Activated T-cell treated with anti-CD3 and anti-CD28 coated beads, Interleukin-2, amount 50 U/mL, for 24 hours (primary cell): ENCODE measurements around the gene OR51V1.
"Not testable (repeated sequence)": the region's sequence is repeated elsewhere in the genome, so short reads cannot be mapped to it uniquely, and the experiment has no call there.

Source experiments
- DNase-seq: peaks from one replicate; pipeline ENCODE4 v3.0.0-alpha.2; 2020
- H3K27ac Mint-ChIP-seq: 2 replicates; pipeline ENCODE4 v1.8.0; 2020; ENCODE audit warnings: mild to moderate bottlenecking, mixed read lengths
- H3K27me3 Mint-ChIP-seq: 2 replicates; pipeline ENCODE4 v1.8.0; 2020; ENCODE audit warnings: mixed read lengths
- H3K36me3 Mint-ChIP-seq: 2 replicates; pipeline ENCODE4 v1.8.0; 2020; ENCODE audit warnings: low read depth, mixed read lengths
- H3K4me1 Mint-ChIP-seq: 2 replicates; pipeline ENCODE4 v1.8.0; 2020; ENCODE audit warnings: low read depth, mixed read lengths
- H3K4me3 Mint-ChIP-seq: 2 replicates; pipeline ENCODE4 v1.8.0; 2020; ENCODE audit warnings: mild to moderate bottlenecking, moderate library complexity, mixed read lengths
- H3K9me3 Mint-ChIP-seq: 2 replicates; pipeline ENCODE4 v1.8.0; 2020; ENCODE audit warnings: mixed read lengths

OR51V1 gene

DNA sequence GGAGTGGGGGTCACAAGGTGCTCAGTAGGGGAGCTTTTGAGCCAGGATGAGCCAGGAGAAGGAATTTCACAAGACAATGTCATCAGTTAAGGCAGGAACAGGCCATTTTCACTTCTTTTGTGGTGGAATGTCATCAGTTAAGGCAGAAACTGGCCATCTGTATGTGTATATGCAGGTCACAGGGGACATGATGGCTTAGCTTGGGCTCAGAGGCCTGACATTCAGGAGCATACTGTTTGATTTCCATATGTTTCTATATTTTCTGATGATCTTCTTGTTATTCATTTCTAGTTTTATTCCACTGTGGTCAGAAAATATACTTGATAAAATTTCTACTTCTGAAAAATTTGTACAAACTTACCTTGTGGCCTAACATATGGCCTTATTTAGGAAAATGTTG is 34.6 kb downstream of the OR51V1 start:
- not testable (repeated sequence) for H3K4me1 Mint-ChIP-seq, H3K9me3 Mint-ChIP-seq, H3K27ac Mint-ChIP-seq, H3K27me3 Mint-ChIP-seq, DNase-seq, H3K36me3 Mint-ChIP-seq, H3K4me3 Mint-ChIP-seq

DNA sequence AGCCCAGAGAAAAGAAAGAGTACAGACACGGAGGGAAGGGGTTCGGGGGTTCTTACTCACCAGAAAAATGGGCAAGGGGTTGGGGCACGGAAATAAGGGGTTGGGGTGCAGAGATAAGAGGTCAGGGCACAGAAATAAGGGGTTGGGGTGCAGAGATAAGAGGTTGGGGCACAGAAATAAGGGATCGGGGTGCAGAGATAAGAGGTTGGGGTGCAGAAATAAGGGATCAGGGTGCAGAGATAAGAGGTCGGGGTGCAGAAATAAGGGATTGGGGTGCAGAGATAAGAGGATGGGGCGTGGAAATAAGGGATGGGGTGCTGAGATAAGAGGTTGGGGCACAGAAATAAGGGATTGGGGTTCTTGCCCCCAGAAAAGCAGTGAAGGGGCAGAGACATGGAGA is 35.7 kb downstream of the OR51V1 start:
- not testable (repeated sequence) for H3K4me3 Mint-ChIP-seq, H3K36me3 Mint-ChIP-seq, H3K4me1 Mint-ChIP-seq, H3K27ac Mint-ChIP-seq, H3K27me3 Mint-ChIP-seq, DNase-seq, H3K9me3 Mint-ChIP-seq

DNA sequence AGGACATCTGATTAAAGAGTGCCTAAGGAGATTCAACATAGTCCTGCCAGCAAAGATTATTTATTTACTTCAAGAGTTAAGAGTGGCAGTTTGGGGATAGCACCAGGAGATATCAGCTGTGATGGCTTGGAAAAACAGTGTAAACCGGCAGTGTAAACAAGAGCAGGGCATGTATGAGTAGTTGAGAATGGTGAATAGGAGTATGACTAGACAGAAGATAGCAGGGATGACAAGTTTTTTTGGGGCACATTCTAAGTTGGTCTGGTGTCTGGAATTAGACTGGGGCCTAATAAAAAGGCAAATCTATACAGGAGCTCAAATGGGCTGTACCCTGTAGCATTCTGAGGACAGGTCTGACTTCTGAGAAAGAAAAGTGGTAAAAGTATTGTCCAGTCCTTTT is 39.4 kb downstream of the OR51V1 start:
- not testable (repeated sequence) for H3K27me3 Mint-ChIP-seq, DNase-seq, H3K9me3 Mint-ChIP-seq, H3K4me1 Mint-ChIP-seq, H3K36me3 Mint-ChIP-seq, H3K27ac Mint-ChIP-seq, H3K4me3 Mint-ChIP-seq

- not testable (repeated sequence) for DNase-seq, H3K9me3 Mint-ChIP-seq, H3K27ac Mint-ChIP-seq, H3K4me1 Mint-ChIP-seq, H3K4me3 Mint-ChIP-seq, H3K36me3 Mint-ChIP-seq, H3K27me3 Mint-ChIP-seq
Measured at GRCh38 chr11:5160217-5160616, 40.3 kb downstream of the OR51V1 start.

DNA sequence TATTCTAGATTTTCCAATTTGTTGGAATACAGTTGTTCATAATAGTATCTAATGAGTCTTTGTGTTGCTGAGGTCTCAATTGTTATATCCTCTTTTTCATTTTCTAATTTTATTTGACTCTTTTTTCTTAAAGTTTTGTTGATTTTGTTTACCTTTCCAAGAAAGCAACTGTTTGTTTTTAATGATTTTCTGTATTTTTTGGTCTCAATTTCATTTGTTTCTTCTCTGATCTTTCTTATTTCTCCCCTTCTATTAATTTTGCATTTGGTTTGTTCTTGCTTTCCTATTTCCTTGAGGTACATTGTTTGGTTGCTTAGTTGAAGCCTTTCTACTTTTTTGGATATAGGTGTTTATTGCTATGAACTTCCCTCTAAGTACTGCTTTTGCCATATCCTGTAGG is 40.7 kb downstream of the OR51V1 start:
- Mint-ChIP-seq H3K4me3 (no peak overlapping the region), H3K27ac (no peak overlapping the region)

DNA sequence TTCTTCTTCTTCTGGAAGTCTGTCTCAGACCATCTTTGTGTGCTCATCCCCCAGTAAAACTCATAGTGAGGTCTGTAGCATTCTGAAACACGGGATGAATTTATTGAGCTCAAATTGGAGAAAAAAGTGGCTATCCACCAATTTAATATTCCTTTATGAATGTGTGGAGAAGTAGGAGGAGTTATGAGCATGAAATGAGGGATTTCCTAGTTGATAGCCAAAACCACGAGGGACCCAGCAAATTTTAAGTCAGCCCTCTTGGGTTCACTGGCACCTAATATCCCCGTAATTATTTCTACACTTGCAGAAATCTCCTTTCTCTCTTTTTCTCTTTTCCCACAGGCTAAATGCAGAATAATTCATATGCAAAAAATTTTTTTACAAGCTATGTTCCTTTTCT is 45.8 kb downstream of the OR51V1 start, which contains the start of gene OR52A1:
OR52A1 (minus strand) TSS at position 101 of the 400 bp plus-strand sequence. CDS start 2,388 bp downstream, outside the sequence.
- Mint-ChIP-seq H3K27ac (no peak within 1 kb of the TSS), H3K36me3 (no peaks in the 10 kb centered on the region), H3K4me3 (no peak within 1 kb of the TSS), H3K4me1 (no peaks in the 10 kb centered on the region), H3K27me3 (no peaks in the 10 kb centered on the region), H3K9me3 (no peaks in the 10 kb centered on the region)
- DNase-seq = no peak

More for the DNA sequence above, 40.7 kb downstream of the OR51V1 start:
- Mint-ChIP-seq H3K4me1 (no peaks in the 10 kb centered on the region), H3K27me3 (peaks cover 3% of the 10 kb centered on the region), H3K9me3 (no peaks in the 10 kb centered on the region), H3K36me3 (no peaks in the 10 kb centered on the region)
- DNase-seq = no peak

DNA sequence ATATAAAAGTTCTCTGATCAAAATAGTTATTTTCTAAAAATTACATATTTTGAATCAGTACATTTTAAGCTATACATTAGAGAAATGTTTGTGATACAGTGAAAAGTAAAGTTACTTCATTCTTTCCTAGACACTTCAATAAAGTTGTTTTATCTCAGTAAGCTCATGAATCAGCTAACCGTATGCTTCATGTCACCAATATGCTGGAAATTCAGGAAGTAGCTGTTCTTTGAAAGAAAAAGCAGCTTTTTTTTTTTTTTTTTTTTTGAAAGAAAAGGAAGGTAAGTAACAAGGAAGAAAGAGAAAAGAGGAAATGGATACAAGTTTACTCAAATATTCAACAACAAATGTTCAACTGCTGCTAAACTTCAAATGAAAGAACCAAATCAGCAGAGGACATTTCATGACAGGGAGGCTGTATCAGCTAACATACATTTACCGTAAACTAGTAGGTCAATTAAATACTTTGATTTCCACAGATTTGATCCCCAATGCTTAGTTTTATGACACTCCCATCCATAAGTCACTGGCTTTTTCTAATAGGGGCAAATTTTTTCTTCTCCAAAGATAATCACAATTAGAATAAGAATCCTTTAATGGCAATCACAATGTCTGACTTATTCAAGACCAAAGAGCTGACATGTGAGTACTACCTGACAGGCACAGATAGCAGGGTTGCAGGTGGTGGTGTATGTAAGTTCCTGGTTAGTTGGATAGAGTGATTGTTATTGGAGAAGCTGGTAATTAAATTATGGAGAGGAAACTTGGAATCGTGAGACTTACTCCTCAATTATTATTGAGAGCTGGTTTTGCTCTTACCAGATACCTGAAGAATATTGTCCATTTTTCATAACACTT is 46.7 kb downstream of the OR51V1 start:
- Mint-ChIP-seq H3K4me3 (no peak overlapping the region), H3K27ac (no peak overlapping the region), H3K27me3 (no peaks in the 10 kb centered on the region), H3K9me3 (no peaks in the 10 kb centered on the region), H3K36me3 (no peaks in the 10 kb centered on the region), H3K4me1 (no peaks in the 10 kb centered on the region)
- DNase-seq = no peak

GRCh38 chr11:5151713-5152153 is 48.7 kb downstream of the OR51V1 start:
- Mint-ChIP-seq H3K9me3 (no peaks in the 10 kb centered on the region), H3K36me3 (no peaks in the 10 kb centered on the region), H3K27ac (no peak overlapping the region), H3K4me3 (no peak overlapping the region), H3K27me3 (no peaks in the 10 kb centered on the region), H3K4me1 (no peaks in the 10 kb centered on the region)
- no peak for DNase-seq
